Neuronal stem cell (in vitro differentiated cells): ENCODE data around the gene TRAPPC13.

ENCODE experiments used
- DNase-seq: peaks from one replicate; pipeline ENCODE4 v3.0.0-alpha.2; 2013; ENCODE audit warnings: low spot score
- H2AFZ ChIP-seq: one replicate; pipeline ENCODE4 v1.6.1; 2013; ENCODE audit warnings: mild to moderate bottlenecking, low read length, inconsistent platforms
- H2AK5ac ChIP-seq: 2 replicates; pipeline ENCODE4 v1.6.1; 2013; ENCODE audit warnings: low read depth, mild to moderate bottlenecking, inconsistent platforms, low read length, moderate library complexity, mixed read lengths
- H2BK120ac ChIP-seq: 2 replicates; pipeline ENCODE4 v1.6.1; 2013; ENCODE audit warnings: low read depth, mild to moderate bottlenecking, inconsistent platforms, low read length, moderate library complexity, mixed read lengths
- H2BK12ac ChIP-seq: one replicate; pipeline ENCODE4 v1.6.1; 2013; ENCODE audit warnings: low read length, inconsistent platforms
- H2BK15ac ChIP-seq: 2 replicates; pipeline ENCODE4 v1.6.1; 2013; ENCODE audit warnings: mild to moderate bottlenecking, low read length, inconsistent platforms, mixed read lengths
- H2BK5ac ChIP-seq: one replicate; pipeline ENCODE4 v1.6.1; 2013; ENCODE audit warnings: inconsistent platforms, mild to moderate bottlenecking, low read length, moderate library complexity
- H3K14ac ChIP-seq: one replicate; pipeline ENCODE4 v1.6.1; 2013; ENCODE audit warnings: low read length, inconsistent platforms
- H3K18ac ChIP-seq: 2 replicates; pipeline ENCODE4 v1.6.1; 2013; ENCODE audit warnings: low read length, inconsistent platforms
- H3K23ac ChIP-seq: 2 replicates; pipeline ENCODE4 v1.6.1; 2013; ENCODE audit warnings: low read depth, mild to moderate bottlenecking, mixed read lengths, low read length, inconsistent platforms; ENCODE audit not compliant: poor library complexity
- H3K27ac ChIP-seq: replicated peaks from 3 replicates; pipeline ENCODE4 v1.5.1; 2013; ENCODE audit warnings: low read length, inconsistent platforms
- H3K27me3 ChIP-seq, 3 experiments: 2 replicates each; pipeline ENCODE4 v1.6.1; 2013; ENCODE audit warnings: low read length in 3 of 3, mild to moderate bottlenecking in 2 of 3, inconsistent platforms in 1 of 3, low read depth in 1 of 3, mixed read lengths in 1 of 3, moderate library complexity in 1 of 3; ENCODE audit not compliant: control insufficient read depth in 3 of 3, insufficient read depth in 3 of 3
- H3K36me3 ChIP-seq, 2 donors: replicated peaks in 1 of 2; 2 replicates each; pipeline ENCODE4 v1.6.1; 2013; ENCODE audit warnings: low read length in 2 of 2; ENCODE audit not compliant: control insufficient read depth in 2 of 2, insufficient read depth in 2 of 2
- H3K4ac ChIP-seq: 2 replicates; pipeline ENCODE4 v1.6.1; 2013; ENCODE audit warnings: inconsistent platforms, mild to moderate bottlenecking, low read length, moderate library complexity
- H3K4me1 ChIP-seq, 2 donors: 1 replicate in 1 of 2; 2 replicates in 1 of 2; pipeline ENCODE4 v1.6.1; 2013; ENCODE audit warnings: low read length in 2 of 2, low read depth in 1 of 2; ENCODE audit not compliant: control insufficient read depth in 2 of 2, insufficient read depth in 1 of 2
- H3K4me2 ChIP-seq: one replicate; pipeline ENCODE4 v1.6.1; 2013; ENCODE audit warnings: mild to moderate bottlenecking, low read length, inconsistent platforms; ENCODE audit not compliant: insufficient read depth, poor library complexity, severe bottlenecking
- H3K4me3 ChIP-seq, 2 donors: 2 replicates each; pipeline ENCODE4 v1.5.1; 2013; ENCODE audit warnings: low read length in 2 of 2, mild to moderate bottlenecking in 2 of 2, inconsistent platforms in 1 of 2, moderate library complexity in 1 of 2
- H3K79me1 ChIP-seq: one replicate; pipeline ENCODE4 v1.6.1; 2013; ENCODE audit warnings: low read depth, mild to moderate bottlenecking, inconsistent platforms, low read length, moderate library complexity
- H3K9ac ChIP-seq: one replicate; pipeline ENCODE4 v1.6.1; 2013; ENCODE audit warnings: mild to moderate bottlenecking, low read depth, low read length, inconsistent platforms; ENCODE audit not compliant: poor library complexity
- H3K9me3 ChIP-seq, 2 donors: replicated peaks in 1 of 2; 2 replicates each; pipeline versions ENCODE3 to v1.6.1; 2013; ENCODE audit warnings: low read length in 2 of 2, mild to moderate bottlenecking in 2 of 2, inconsistent platforms in 1 of 2, low read depth in 1 of 2, mixed read lengths in 1 of 2, moderate library complexity in 1 of 2; ENCODE audit not compliant: control insufficient read depth in 2 of 2, insufficient read depth in 1 of 2
- H4K8ac ChIP-seq: one replicate; pipeline ENCODE4 v1.6.1; 2013; ENCODE audit warnings: low read depth, mild to moderate bottlenecking, inconsistent platforms, low read length, moderate library complexity
- H4K91ac ChIP-seq: one replicate; pipeline ENCODE4 v1.6.1; 2013; ENCODE audit warnings: low read length, low read depth, mild to moderate bottlenecking, inconsistent platforms; ENCODE audit not compliant: poor library complexity
- WGBS, 2 donors: extraction: QIAGEN DNeasy Blood & Tissue Kit; methylation state at CpG; one replicate each; pipeline ENCODE4 v1.1.7; 2013; ENCODE audit warnings: missing lambda C conversion rate in 2 of 2, mixed read lengths in 1 of 2; ENCODE audit not compliant: insufficient read length in 2 of 2, insufficient replicate concordance in 1 of 2; ENCODE audit errors: extremely low coverage in 2 of 2; 5-methylcytosine and 5-hydroxymethylcytosine counted together

The TRAPPC13 gene

DNA sequence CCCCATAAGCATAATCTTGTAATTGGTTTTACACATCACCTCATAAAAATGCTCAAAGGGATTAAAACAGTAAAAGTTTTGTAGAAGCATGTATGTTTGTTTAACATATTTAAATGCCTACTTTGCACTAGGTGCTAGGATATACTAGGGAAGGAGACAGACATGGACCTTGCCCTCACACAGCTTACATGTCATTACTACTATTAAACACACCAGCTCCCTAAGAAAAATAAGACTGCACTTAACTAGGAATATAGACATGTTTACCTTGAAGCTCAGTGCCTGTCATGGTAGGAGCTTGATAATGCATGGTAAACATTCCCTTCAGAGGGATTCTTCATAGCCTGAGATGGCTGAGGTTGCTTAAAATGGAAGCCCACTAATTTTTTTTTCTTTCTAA lies 6.2 kb downstream of the TRAPPC13 start:
- Histone ChIP-seq H3K9ac (no peak overlapping the region), H4K8ac (no peak overlapping the region), H3K4me2 (no peak overlapping the region), H3K27ac (no peak overlapping the region), H3K27me3 (no peaks in the 10 kb centered on the region), H2BK12ac (no peak overlapping the region), H2BK5ac (no peak overlapping the region), H3K18ac (no peak overlapping the region), H3K14ac (no peak overlapping the region), H3K23ac (no peak overlapping the region), H2BK15ac (no peak overlapping the region), H2AFZ (no peak overlapping the region), H3K4ac (no peak overlapping the region), H2BK120ac (no peak overlapping the region), H3K79me1 (no peaks in the 10 kb centered on the region), H3K9me3 (no peaks in the 10 kb centered on the region), H4K91ac (no peak overlapping the region), H3K4me1 (peaks cover under 1 to 2% of the 10 kb centered on the region in 2 donors), H3K4me3 (no peak overlapping the region), H3K36me3 (peaks cover 4 to 22% of the 10 kb centered on the region in 2 donors), H2AK5ac (no peak overlapping the region)
- DNase-seq = no peak

DNA sequence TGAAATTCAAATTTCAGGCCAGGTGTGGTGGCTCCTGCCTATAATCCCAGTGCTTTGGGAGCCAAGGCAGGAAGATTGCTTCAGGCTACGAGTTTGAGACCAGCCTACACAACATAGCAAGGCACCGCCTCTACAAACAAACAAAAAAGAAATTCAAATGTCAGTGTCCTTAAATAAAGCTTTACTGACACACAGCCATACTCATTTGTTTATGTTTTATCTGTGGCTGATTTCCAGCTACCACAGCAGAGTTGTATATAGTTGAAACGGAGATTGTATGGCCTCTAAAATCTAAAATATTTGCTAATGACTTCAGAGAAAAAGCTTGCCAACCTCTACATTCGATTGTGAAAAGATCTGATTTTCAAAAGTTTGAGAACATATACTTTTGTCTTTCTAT lies 15.4 kb downstream of the TRAPPC13 start:
- H3K79me1 ChIP-seq = no peaks in the 10 kb centered on the region
- no peak overlapping the region for H3K14ac ChIP-seq
- no peak overlapping the region for H2AFZ ChIP-seq
- H2AK5ac ChIP-seq = no peak overlapping the region
- no peak overlapping the region for H2BK120ac ChIP-seq
- DNase-seq = no peak
- no peak overlapping the region for H3K27ac ChIP-seq
- H3K18ac ChIP-seq = no peak overlapping the region
- H3K4me3 ChIP-seq = no peak overlapping the region
- no peak overlapping the region for H3K23ac ChIP-seq
- no peak overlapping the region for H3K4me2 ChIP-seq
- no peaks in the 10 kb centered on the region for H3K4me1 ChIP-seq
- no CpG with 5 or more reads among the region's 4 CpGs for WGBS, 2 donors
- no peak overlapping the region for H2BK12ac ChIP-seq
- H3K9me3 ChIP-seq = no peaks in the 10 kb centered on the region
- no peak overlapping the region for H4K91ac ChIP-seq
- H4K8ac ChIP-seq = no peak overlapping the region
- H3K4ac ChIP-seq = no peak overlapping the region
- no peak overlapping the region for H2BK5ac ChIP-seq
- H3K9ac ChIP-seq = no peak overlapping the region
- H3K27me3 ChIP-seq = no peaks in the 10 kb centered on the region
- no peak overlapping the region for H2BK15ac ChIP-seq
- peaks cover 5 to 57% of the 10 kb centered on the region in 2 donors for H3K36me3 ChIP-seq

DNA sequence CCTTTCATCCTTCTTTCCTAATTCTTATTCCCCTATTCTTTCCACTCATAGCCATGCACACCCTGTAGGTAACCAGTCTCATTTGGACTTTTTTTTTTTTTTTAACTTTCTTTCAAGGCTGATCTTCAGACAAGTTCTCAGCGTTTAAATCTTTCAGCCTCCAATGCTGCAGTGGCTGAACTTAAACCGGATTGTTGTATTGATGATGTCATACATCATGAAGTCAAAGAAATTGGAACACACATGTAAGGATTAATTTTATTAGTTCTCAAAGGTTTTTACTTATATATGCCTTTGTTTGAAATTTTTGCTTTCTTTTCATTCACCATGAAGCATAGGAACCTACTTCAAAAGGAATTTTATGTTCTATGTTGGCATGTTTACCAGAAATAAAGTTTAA lies 22.1 kb downstream of the TRAPPC13 start:
- no peaks in the 10 kb centered on the region for H3K27me3 ChIP-seq
- no CpG with 5 or more reads among the region's 2 CpGs for WGBS, 2 donors
- no peak overlapping the region for H2AFZ ChIP-seq

DNA sequence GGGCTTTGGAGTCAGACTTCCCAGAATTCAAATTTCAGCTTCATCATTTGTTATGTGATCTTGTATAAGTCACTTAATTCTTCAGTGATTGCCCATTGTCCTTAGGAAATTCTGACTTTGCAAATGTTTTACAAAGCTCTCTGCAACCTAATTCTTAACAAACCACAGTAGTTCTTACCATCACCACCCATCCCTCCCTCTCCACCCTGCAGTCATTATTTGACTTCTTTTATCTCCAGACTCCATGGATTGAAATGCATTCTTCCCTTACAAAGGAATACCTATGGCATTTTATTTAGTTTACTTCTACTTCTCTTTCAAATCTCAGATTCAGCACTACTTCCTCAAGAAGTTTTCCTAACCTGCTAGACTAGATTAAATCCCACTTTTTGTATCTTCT lies 23.1 kb downstream of the TRAPPC13 start:
- Histone ChIP-seq H2BK5ac (no peak overlapping the region), H3K4ac (no peak overlapping the region), H3K27me3 (no peaks in the 10 kb centered on the region), H3K18ac (no peak overlapping the region), H2AK5ac (no peak overlapping the region), H3K4me3 (no peak overlapping the region), H3K79me1 (no peaks in the 10 kb centered on the region), H3K27ac (no peak overlapping the region), H3K36me3 (peaks cover 0 to 26% of the 10 kb centered on the region in 2 donors), H3K9me3 (no peaks in the 10 kb centered on the region), H2BK15ac (no peak overlapping the region), H3K9ac (no peak overlapping the region), H3K23ac (no peak overlapping the region), H2BK12ac (no peak overlapping the region), H3K4me2 (no peak overlapping the region), H3K14ac (no peak overlapping the region), H4K91ac (no peak overlapping the region), H2AFZ (no peak overlapping the region), H4K8ac (no peak overlapping the region), H2BK120ac (no peak overlapping the region), H3K4me1 (peaks cover 0 to 1% of the 10 kb centered on the region in 2 donors)
- no peak for DNase-seq

More for the DNA sequence above, 22.1 kb downstream of the TRAPPC13 start:
- H3K79me1 ChIP-seq = no peaks in the 10 kb centered on the region
- no peak overlapping the region for H2BK12ac ChIP-seq
- no peak overlapping the region for H2BK5ac ChIP-seq
- H3K9ac ChIP-seq = no peak overlapping the region
- no peak overlapping the region for H2AK5ac ChIP-seq
- no peak overlapping the region for H3K18ac ChIP-seq
- no peak overlapping the region for H4K8ac ChIP-seq
- no peak overlapping the region for H4K91ac ChIP-seq
- H3K9me3 ChIP-seq = no peaks in the 10 kb centered on the region
- H3K4me3 ChIP-seq = no peak overlapping the region
- no peak for DNase-seq
- H3K27ac ChIP-seq = no peak overlapping the region
- peaks cover 0 to 30% of the 10 kb centered on the region in 2 donors for H3K36me3 ChIP-seq
- H3K23ac ChIP-seq = no peak overlapping the region
- H2BK120ac ChIP-seq = no peak overlapping the region
- no peak overlapping the region for H2BK15ac ChIP-seq
- no peak overlapping the region for H3K4me2 ChIP-seq
- no peak overlapping the region for H3K4ac ChIP-seq
- peaks cover 0 to 1% of the 10 kb centered on the region in 2 donors for H3K4me1 ChIP-seq
- no peak overlapping the region for H3K14ac ChIP-seq
